HEK293T (cell line): ENCODE measurements around the gene CPNE4.

Experiments
- L3MBTL2 ChIP-seq: fragments of 450-650 bp; conservative IDR thresholded peaks from 2 replicates; pipeline ENCODE4 v1.6.1; 2016; ENCODE audit warnings: mild to moderate bottlenecking
- LEF1 ChIP-seq: fragments of 450-650 bp; IDR thresholded peaks from 2 replicates; pipeline ENCODE4 v1.6.1; 2017; ENCODE audit warnings: mild to moderate bottlenecking, borderline replicate concordance
- NFRKB ChIP-seq: fragments of 450-650 bp; IDR thresholded peaks from 2 replicates; pipeline ENCODE4 v1.6.1; 2016; ENCODE audit warnings: mild to moderate bottlenecking, moderate library complexity

- TF ChIP-seq L3MBTL2, result no peak
- TF ChIP-seq LEF1, result no peak
- no peak for TF ChIP-seq NFRKB
Measured at GRCh38 chr3:131883086-131883485, 151.7 kb downstream of the CPNE4 start.
